HG03558 (cell line): ENCODE results near the gene FRMD4A.

Source experiments
- ATAC-seq: cut with Tn5 transposase; IDR thresholded peaks from one replicate; pipeline ENCODE4 v1.9.1; 2021; ENCODE audit warnings: moderate number of reproducible peaks; ENCODE audit not compliant: unreplicated experiment; ENCODE audit errors: extremely low read depth

Gene FRMD4A

GRCh38 chr10:13627459-13628310 lies 703.0 kb downstream of the FRMD4A start:
- no peak for ATAC-seq

GRCh38 chr10:13624630-13625029 lies 706.1 kb downstream of the FRMD4A start:
- no peak for ATAC-seq

GRCh38 chr10:13621931-13622330 lies 708.8 kb downstream of the FRMD4A start:
- ATAC-seq = no peak

GRCh38 chr10:13617116-13617515 lies 713.6 kb downstream of the FRMD4A start:
- no peak for ATAC-seq

GRCh38 chr10:13615650-13616300 lies 714.9 kb downstream of the FRMD4A start:
- ATAC-seq = no peak

- no peak for ATAC-seq
These were observed 716.0 kb downstream of the FRMD4A start for GRCh38 chr10:13614530-13615332.

GRCh38 chr10:13613519-13613918 lies 717.2 kb downstream of the FRMD4A start:
- no peak for ATAC-seq

- no peak for ATAC-seq
These were observed 717.9 kb downstream of the FRMD4A start for GRCh38 chr10:13612654-13613373.

GRCh38 chr10:13608246-13608853 lies 722.4 kb downstream of the FRMD4A start:
- no peak for ATAC-seq

- no peak for ATAC-seq
These were observed 726.2 kb downstream of the FRMD4A start for GRCh38 chr10:13604357-13605040.

- no peak for ATAC-seq
These were observed 732.8 kb downstream of the FRMD4A start for GRCh38 chr10:13597909-13598308.

GRCh38 chr10:13594641-13595040 lies 736.1 kb downstream of the FRMD4A start:
- no peak for ATAC-seq
